GM18868 (cell line): ENCODE measurements around the gene TMEM272.
"Not testable (repeated sequence)": the region's sequence is repeated elsewhere in the genome, so short reads cannot be mapped to it uniquely, and the experiment has no call there.

Experiments
- ATAC-seq: cut with Tn5 transposase; IDR thresholded peaks from one replicate; pipeline ENCODE4 v1.9.1; 2021; ENCODE audit warnings: mild to moderate bottlenecking, moderate library complexity; ENCODE audit not compliant: unreplicated experiment

Gene TMEM272

DNA sequence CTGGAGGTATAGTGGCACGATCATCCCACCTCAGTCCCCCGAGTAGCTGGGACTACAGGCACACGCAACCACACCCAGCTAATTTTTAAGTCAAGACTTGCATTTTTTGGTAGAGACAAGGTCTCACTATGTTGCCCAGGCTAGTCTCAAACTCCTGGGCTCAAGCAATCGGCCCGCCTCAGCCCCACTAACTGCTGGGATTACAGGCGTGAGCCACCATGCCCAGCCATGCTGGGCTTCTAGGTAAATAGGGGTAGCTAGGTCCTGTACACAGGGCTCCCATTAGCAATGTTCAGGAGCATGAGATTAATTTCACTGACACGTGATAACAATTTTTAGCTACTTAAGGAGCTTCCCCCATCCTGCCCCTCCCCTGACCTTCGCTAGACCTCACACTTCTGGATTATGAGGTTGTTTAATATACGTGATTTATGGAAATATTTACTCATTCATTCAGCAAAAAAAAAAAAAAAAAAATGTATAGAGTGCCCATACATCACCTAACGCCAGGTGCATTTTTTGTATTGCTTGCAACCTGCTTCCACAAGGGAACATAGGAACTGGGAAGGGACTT lies 19.2 kb downstream of the TMEM272 start:
- ATAC-seq = no peak

- no peak for ATAC-seq
Observed at GRCh38 chr13:51825165-51825592, 19.8 kb downstream of the TMEM272 start.

DNA sequence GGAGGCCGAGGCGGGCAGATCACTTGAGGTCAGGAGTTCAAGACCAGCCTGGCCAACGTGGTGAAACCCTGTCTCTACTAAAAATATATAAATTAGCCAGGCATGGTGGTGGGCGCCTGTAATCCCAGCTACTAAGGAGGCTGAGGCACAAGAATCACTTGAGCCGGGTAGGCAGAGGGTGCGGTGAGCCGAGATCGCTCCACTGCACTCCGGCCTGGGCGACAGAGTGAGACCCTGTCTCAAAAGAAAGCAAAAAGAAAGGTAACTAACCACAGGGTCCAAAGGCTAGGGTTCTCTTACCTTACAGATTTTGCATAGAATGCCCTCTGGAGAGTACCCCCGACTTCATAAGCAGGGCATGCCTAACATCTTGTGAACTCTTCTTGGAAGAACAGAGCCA lies 20.3 kb downstream of the TMEM272 start:
- not testable (repeated sequence) for ATAC-seq

- no peak for ATAC-seq
Observed at GRCh38 chr13:51823863-51824262, 21.1 kb downstream of the TMEM272 start.

DNA sequence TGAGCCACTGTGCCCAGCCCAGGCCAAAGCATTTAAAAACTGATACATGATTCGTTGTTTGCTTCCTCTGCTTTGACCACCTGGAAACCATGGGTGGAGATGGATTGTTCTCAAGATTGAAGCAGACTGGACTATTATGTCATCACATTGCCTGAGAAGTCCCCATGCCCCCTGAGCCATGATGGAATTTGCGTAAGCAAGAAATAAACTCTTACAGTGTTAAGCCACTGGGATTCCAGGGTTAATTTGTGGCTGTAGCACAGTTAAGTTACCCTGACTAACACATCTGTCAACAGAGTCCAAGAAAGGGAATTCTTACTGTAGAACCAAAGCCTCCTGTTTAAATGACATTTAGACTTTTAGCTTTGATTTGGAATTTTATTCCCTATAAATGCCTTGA lies 21.6 kb downstream of the TMEM272 start:
- no peak for ATAC-seq

- no peak for ATAC-seq
Observed at GRCh38 chr13:51822106-51822815, 22.7 kb downstream of the TMEM272 start.

GRCh38 chr13:51821606-51822005 lies 23.4 kb downstream of the TMEM272 start:
- no peak for ATAC-seq

DNA sequence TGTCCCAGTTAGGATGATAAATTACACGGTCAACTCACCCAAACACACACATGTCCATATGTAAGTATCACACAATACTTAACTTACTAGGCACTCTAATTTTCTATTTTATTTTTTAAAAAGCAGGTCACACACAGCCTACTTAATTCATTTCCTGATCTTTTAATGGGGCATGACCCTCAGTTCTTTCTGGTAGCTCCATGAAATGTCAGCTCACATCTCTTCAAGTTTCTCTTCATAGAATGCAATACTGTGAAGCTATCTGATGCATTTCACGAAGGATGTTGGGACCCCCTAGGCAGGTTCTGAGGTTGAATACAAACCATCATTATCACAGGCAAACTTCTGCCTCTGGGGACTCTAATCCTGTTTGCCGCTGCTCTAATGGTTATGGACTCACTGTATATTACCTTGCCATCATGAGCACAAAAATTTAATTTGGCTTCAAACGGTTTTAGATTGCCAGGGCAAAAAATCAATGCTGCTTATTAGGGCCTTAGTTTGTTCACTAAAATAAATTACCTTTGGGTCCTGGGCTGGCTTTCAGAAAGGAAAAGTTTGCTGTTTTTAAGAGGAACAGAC lies 24.9 kb downstream of the TMEM272 start:
- ATAC-seq = no peak

- no peak for ATAC-seq
Observed at GRCh38 chr13:51819544-51819943, 25.4 kb downstream of the TMEM272 start.

DNA sequence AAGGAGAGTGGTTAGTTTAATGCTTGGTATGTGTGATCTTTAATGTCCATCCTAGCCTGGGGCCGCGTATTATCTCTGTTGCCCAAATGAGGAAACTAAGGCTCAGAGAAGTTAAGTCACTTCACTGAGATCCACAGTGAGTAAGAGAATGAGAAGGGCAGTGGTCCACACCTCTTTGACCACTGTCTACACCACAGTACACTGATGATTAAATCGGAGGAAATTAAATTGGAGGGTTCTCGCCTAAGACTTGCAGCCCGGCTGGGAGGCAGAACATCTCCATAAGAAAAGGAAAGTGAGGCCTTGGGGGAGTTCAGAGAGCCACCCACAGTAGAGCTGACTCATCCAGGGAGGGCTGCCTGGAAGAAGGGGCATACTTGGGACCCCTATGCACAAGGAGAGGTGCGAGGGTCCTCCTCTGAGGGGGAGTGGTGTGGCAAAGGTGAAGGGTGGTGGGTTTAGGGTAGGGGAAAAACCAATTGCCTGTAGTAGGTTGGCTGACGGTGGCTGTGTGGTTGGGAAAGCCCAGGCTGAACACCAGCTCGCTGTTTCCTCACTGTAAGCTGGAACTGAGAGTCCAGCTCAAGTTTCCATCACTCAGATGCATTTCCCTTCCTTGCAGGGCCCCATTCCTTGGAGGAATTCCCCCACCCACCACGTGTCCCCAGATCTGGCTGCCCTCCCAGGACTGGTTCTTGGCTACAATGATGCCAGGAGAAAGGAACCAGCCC lies 26.0 kb downstream of the TMEM272 start:
- peak; percentile 54 for ATAC-seq

DNA sequence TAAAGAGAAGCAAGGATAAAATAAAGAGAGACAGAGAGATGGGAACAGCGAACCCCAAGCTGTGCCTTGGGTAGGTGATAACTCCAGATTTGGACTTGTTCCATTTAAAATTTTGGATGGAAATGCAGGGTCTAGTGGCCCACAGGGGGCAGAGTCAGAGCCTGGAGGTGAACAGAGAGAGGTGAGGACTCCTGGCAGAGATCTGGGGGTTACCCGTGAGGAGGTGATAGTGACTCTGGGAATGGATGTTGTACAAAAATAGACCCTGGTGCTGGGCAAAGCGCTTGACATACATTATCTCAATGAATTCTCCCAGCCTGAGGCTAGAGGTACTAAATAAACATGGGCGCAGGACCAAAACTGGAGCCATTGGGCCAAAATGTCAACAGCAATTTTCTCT lies 26.7 kb downstream of the TMEM272 start:
- ATAC-seq = no peak

GRCh38 chr13:51817717-51818116 lies 27.3 kb downstream of the TMEM272 start:
- ATAC-seq = no peak

DNA sequence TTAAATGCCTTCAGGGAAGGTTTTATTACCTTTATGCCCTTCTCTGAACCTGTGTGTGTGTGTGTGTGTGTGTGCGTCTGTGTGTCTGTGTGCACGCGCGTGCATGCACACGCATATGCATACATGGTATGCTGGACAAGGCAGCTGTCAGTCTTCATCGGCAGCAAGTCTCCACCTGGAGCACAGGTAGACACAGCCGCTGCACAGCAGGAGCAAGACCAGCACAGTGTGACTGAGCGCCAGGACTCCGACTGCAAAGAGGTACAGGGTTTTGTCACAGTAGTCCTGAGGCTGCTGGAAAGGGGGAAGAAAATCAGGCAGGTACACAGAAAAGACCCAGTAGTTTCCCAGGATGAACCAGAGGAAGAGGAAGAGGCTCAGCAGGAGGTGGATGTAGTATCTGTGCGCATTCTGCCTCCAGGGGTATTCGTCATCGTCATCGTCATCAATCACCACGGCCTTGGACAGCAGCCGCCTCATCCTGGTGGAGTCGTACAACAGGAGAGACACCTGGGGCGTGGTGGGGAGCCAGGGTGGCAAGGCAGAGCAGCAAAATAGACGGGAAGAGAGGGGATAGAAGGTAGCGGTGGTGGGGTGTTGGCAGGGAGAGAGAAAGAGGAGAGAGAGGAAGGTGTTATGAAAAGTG lies 28.2 kb downstream of the TMEM272 start:
- ATAC-seq = no peak

DNA sequence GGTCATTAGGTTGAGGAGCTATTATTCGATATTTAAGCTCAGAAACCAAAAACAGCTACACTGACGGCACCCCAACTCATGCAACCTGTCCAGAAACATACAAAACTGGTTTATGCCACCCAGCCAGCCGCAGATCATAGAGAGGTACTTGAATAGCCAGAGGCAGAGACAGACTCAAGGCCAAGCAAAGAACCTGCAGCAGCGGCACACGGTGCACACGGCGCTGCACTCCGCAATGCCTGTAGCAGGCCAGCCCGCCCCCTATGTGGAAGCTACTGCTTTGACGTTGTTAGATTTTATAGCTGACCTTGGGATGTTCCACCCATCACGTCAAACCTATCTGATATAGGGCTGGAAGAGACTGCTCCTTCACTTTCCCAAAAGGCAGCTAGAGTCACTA lies 29.1 kb downstream of the TMEM272 start:
- no peak for ATAC-seq

- ATAC-seq = peak; percentile 56
Observed at GRCh38 chr13:51814825-51815650, 29.9 kb downstream of the TMEM272 start.

- no peak for ATAC-seq
Observed at GRCh38 chr13:51814071-51814470, 30.9 kb downstream of the TMEM272 start.

DNA sequence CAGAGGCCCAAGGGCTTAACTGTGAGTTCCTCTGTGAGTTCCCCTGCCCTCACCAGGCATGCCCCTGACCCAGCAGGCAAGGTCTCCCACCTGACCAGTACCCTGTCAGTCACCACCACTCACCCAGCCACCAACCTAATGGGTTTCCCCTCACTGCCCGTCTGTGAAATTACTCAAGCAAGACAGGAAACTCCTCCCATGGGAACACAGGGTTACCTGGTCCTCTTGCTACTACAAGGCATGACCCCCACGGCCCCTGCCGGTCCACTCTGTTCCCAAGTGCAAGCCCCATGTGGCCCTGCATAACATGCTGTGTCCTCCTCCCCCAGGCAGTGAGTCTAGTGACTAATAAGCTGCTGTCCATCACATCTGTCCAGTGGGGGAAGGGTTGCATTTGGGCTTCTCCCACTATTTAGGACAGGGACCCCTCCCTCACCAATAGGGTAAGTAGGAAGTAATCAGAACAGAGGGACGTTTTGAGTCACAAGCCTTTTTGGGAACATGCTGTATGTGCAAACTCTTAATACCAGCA lies 33.0 kb downstream of the TMEM272 start:
- peak; percentile 63 for ATAC-seq

GRCh38 chr13:51811046-51811445 lies 33.9 kb downstream of the TMEM272 start:
- ATAC-seq = no peak

GRCh38 chr13:51808811-51809210 lies 36.2 kb downstream of the TMEM272 start:
- no peak for ATAC-seq

GRCh38 chr13:51807041-51807440 lies 37.9 kb downstream of the TMEM272 start:
- ATAC-seq = no peak
